ENCODE data around the gene CELF2.

- TF ChIP-seq CTCF (tag by site-specific recombination; IDR thresholded peaks at IDR 0.05) (no peak), ZFP3 (tag by site-specific recombination; IDR thresholded peaks at IDR 0.05; ENCODE audit: low read depth) (no peak), ZNF302 (tag by site-specific recombination; IDR thresholded peaks at IDR 0.05; ENCODE audit: low read depth) (no peak), TCF7L2 (IDR thresholded peaks at IDR 0.05; ENCODE audit: borderline replicate concordance, low read depth, low read length) (peak; percentile 75; the same call in 1 of the 2 replicates), ZNF311 (tag by site-specific recombination; IDR thresholded peaks at IDR 0.05; ENCODE audit: borderline replicate concordance) (no peak), ZFP37 (tag by site-specific recombination; IDR thresholded peaks at IDR 0.05) (no peak), REST (tag by site-specific recombination; IDR thresholded peaks at IDR 0.05) (no peak), ZNF184 (tag by site-specific recombination; IDR thresholded peaks at IDR 0.05) (no peak), ZNF335 (tag by site-specific recombination; conservative IDR thresholded peaks at IDR 0.05) (no peak), OSR2 (tag by site-specific recombination; IDR thresholded peaks at IDR 0.05) (no peak; the same call in 1 of the 2 replicates)
Measured at GRCh38 chr10:11236234-11236633, 218.6 kb downstream of the CELF2 start.
